Kidney (tissue), 14 donors: ENCODE measurements around the gene PGM2L1. TPM values are rescaled to one million over a fixed set of nuclear protein-coding genes. Genes with fewer than 3 reads are reported as not detected.
A peak's percentile ranks its signal among the peaks of the same experiment; 100 is the strongest.

ENCODE experiments used
- DNase-seq, 5 donors: peaks; one replicate each; pipeline ENCODE4 v3.0.0-alpha.2; 2013 to 2020
- FAIRE-seq: peaks from 2 replicates; lab custom pipeline; 2012; peaks lifted over from hg19 to GRCh38; lab: Jason Lieb, UNC
- H3K27ac ChIP-seq, 2 donors: one replicate each; pipeline ENCODE4 v1.7.0; 2013; ENCODE audit warnings: low read depth in 2 of 2, low read length in 2 of 2, inconsistent platforms in 1 of 2
- H3K27me3 ChIP-seq: one replicate; pipeline ENCODE4 v1.7.1; 2013; ENCODE audit warnings: low read length, inconsistent platforms; ENCODE audit not compliant: control insufficient read depth, insufficient read depth
- H3K36me3 ChIP-seq, 3 donors: one replicate each; pipeline versions ENCODE4 v1.7.0 to v1.7.1; 2013; ENCODE audit warnings: low read length in 3 of 3, control low read depth in 1 of 3, inconsistent platforms in 1 of 3; ENCODE audit not compliant: insufficient read depth in 3 of 3, control insufficient read depth in 2 of 3
- H3K4me1 ChIP-seq, 3 donors: one replicate each; pipeline versions ENCODE4 v1.7.0 to v1.7.1; 2013; ENCODE audit warnings: low read length in 3 of 3, inconsistent platforms in 1 of 3, low read depth in 1 of 3; ENCODE audit not compliant: control insufficient read depth in 2 of 3, insufficient read depth in 2 of 3
- H3K4me3 ChIP-seq, 3 donors: one replicate each; pipeline versions ENCODE4 v1.7.0 to v1.8.1; 2013; ENCODE audit warnings: low read length in 3 of 3, control low read depth in 1 of 3, inconsistent platforms in 1 of 3
- H3K9ac ChIP-seq, 3 donors: one replicate each; pipeline versions ENCODE4 v1.7.0 to v1.7.1; 2013; ENCODE audit warnings: low read length in 3 of 3, control low read depth in 1 of 3, inconsistent platforms in 1 of 3
- H3K9me3 ChIP-seq, 3 donors: one replicate each; pipeline versions ENCODE4 v1.7.0 to v1.7.1; 2013; ENCODE audit warnings: low read length in 3 of 3, control low read depth in 1 of 3, inconsistent platforms in 1 of 3; ENCODE audit not compliant: control insufficient read depth in 2 of 3, insufficient read depth in 1 of 3
- intact Hi-C: fragments of 100-400 bp; cut with DNase I; formaldehyde crosslinking; loops from one replicate; pipeline ENCODE4 v1.11.1; 2022
- polyA plus RNA-seq: library from polyadenylated mRNA; stranded (reverse); fragments of 350-450 nt; fragmentation: Illumina TruSeq; extraction: RNeasy Lipid Tissue Mini Kit (QIAGEN cat#74804); gene quantifications from one replicate; pipeline ENCODE4 v1.2.3, GENCODE V29; 2014; ENCODE audit warnings: low read depth, low replicate concordance; ENCODE audit not compliant: insufficient read depth
- total RNA-seq: library from RNA; stranded (reverse); fragmentation: NEBNext Ultra II Directional; extraction: Animal tissue kit (Norgen Biotek cat#: 25700); gene quantifications from one replicate; pipeline ENCODE4 v1.2.1, GENCODE V29; 2021
- TF ChIP-seq, protein P1 (sequence below): IDR thresholded peaks from 3 replicates; pipeline ENCODE4 v1.5.1; 2012; ENCODE audit warnings: mild to moderate bottlenecking, moderate library complexity, borderline replicate concordance; ENCODE audit not compliant: insufficient read depth; ENCODE audit errors: extremely low read depth
- donor health status: control.
- donor health status: control.
- donor health status: control.
- donor health status: control.
- donor health status: control.
- donor health status: DM: yes; HTN: yes; CAD: no.
- donor health status: Normal renal cell carcinoma (clear cell type).

Gene PGM2L1
- total and polyA plus RNA-seq, 2 donors from 2014 or later: 1.0 to 11.5 TPM

DNA sequence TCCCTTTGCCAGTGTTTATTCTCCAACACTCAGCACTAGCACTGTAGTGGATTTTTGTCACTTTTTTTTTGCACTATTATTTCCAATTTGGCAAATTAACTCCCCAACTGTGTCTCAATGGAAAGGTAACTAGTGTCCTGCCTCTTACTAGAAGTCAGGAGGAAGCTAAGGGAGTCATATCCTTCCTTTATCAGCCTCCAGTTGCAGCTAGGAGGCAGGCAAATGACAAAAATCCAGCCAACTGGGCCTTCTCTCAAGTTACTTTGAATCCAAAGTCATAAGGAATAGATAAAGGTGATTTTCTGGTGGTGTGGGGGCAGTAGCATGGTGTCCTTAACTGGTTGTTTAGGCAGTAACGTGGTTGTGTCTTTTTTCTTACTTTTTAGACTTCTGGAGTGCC lies 71.2 kb downstream of the PGM2L1 start:
- Histone ChIP-seq H3K4me1 (peaks cover 0 to 3% (median 0%) of the 10 kb centered on the region in 3 donors), H3K9me3 (no peaks in the 10 kb centered on the region), H3K27ac (no peak overlapping the region), H3K4me3 (no peak overlapping the region), H3K36me3 (no peaks in the 10 kb centered on the region), H3K27me3 (no peaks in the 10 kb centered on the region), H3K9ac (no peak overlapping the region)
- intact Hi-C loops: loop anchor here (10.0 kb wide), 1 partner anchor 62 kb away; no protein-coding TSS in a partner anchor
- TF ChIP-seq, protein P1, sequence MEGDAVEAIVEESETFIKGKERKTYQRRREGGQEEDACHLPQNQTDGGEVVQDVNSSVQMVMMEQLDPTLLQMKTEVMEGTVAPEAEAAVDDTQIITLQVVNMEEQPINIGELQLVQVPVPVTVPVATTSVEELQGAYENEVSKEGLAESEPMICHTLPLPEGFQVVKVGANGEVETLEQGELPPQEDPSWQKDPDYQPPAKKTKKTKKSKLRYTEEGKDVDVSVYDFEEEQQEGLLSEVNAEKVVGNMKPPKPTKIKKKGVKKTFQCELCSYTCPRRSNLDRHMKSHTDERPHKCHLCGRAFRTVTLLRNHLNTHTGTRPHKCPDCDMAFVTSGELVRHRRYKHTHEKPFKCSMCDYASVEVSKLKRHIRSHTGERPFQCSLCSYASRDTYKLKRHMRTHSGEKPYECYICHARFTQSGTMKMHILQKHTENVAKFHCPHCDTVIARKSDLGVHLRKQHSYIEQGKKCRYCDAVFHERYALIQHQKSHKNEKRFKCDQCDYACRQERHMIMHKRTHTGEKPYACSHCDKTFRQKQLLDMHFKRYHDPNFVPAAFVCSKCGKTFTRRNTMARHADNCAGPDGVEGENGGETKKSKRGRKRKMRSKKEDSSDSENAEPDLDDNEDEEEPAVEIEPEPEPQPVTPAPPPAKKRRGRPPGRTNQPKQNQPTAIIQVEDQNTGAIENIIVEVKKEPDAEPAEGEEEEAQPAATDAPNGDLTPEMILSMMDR: no peak
- FAIRE-seq: no peak
- no peak for DNase-seq

DNA sequence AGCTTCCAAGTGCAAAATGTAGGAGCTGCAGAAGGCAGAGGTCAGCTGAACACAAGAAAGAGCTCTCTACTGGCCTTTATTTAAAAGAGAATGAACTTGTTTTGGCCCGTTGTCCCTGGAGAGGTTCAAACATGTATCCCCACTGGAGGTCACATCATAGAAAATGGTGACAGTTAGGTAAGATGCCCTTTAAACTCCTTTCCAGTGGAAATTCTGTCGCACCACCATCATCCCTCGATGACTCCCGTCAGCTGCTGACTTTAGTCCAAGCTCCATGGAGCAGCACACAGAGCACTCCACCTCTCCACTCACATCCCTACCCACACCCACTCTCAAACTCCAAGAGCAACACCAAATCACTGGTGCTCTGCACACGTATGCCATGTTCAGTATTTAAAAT lies 71.6 kb downstream of the PGM2L1 start:
- Histone ChIP-seq H3K27me3 (no peaks in the 10 kb centered on the region), H3K9ac (no peak overlapping the region), H3K9me3 (no peaks in the 10 kb centered on the region), H3K4me3 (no peak overlapping the region), H3K4me1 (peaks cover 0 to 3% (median 0%) of the 10 kb centered on the region in 3 donors), H3K27ac (no peak overlapping the region), H3K36me3 (no peaks in the 10 kb centered on the region)
- no peak for DNase-seq
- no peak for FAIRE-seq
- TF ChIP-seq, protein P1: no peak
- intact Hi-C loops: loop anchor here (10.0 kb wide), 1 partner anchor 62 kb away; no protein-coding TSS in a partner anchor

DNA sequence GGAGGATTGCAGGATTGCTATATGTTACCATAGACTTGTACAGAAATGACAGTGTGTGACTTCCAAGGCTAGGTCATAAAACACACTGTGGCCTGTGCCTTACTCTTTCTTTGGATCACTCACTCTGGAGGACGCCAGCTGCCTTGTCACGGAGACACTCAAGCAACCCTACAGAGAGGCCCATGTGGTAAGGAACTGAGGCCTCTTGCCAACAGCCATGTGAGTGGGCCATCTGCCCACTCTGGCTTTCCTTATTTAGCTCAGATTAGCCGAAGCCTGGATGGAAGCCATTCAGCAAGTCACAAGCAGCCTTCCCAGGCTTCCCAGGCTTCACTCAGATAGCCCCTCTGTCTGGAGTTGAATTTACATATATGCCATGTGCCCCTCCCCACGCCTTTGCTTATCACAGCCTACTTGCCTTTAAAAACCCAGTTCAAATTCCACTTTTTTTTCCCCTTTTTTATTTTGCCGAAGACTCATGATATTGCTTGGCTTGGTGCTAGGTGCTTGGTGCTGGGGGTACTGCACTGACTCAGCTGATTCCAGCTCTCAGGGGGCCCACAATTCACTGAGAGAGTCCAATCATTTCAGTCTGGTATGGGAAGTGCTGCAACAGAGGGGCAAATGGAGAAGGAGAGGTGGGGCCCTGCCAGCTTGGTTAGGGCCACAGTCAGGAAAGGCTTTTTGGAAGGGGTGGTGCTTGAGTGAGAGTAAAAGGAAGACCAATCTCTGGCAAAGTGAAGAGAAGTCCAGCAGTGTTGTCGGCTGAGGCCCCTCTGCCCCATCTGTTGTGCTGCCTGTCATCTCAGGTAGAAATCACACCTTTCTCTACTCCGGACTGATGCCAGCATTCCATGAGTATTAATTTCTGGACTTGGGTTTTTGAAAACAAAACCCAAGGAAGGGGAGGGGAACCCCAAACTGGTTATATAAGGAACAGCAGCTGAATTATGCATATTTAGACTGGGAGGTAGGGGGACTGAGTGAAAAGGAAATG lies 72.3 kb downstream of the PGM2L1 start:
- Histone ChIP-seq H3K9ac (no peak overlapping the region), H3K4me3 (no peak overlapping the region), H3K27me3 (no peaks in the 10 kb centered on the region), H3K4me1 (peaks cover 0 to 3% (median 0%) of the 10 kb centered on the region in 3 donors), H3K36me3 (no peaks in the 10 kb centered on the region), H3K9me3 (no peaks in the 10 kb centered on the region), H3K27ac (no peak overlapping the region)
- peak in 2 of 5 donors; percentile 44 to 88 for DNase-seq
- intact Hi-C loops: loop anchor here (10.0 kb wide), 1 partner anchor 61 kb away; no protein-coding TSS in a partner anchor
- TF ChIP-seq, protein P1: no peak
- no peak for FAIRE-seq
